ENCODE data around the gene FAM180A.
A peak's percentile ranks its signal among the peaks of the same experiment; 100 is the strongest.
"Not testable (repeated sequence)": the region's sequence is repeated elsewhere in the genome, so short reads cannot be mapped to it uniquely, and the experiment has no call there.

FAM180A gene
- total RNA-seq = 0 to 0.03 (median 0) reads per million in 18 experiments

GRCh38 chr7:135748770-135749169, at the start of gene FAM180A:
FAM180A (minus strand) TSS chr7:135748813; CDS start chr7:135748580, 233 bp downstream.
- no peak for DNase-seq

DNA sequence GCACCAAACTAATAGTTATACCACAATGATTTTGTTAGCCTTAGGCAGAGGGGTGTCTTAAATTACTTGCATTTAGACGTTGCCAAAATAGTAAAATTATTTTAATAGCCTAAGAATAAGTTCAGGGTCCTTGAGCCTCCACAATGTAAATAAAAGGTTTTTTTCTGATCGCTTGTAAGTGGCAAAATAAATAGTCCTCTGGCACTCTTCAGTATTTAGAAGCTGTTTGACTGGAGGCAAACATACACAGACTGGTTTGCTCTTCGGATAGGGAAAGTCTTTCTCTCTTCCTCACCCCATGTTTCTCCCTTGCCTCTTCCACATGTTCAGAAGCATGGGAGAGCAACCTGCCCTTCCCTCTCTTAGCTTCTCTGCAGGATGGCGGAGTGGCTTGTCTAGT, 49.5 kb upstream of the FAM180A start:
- no peak for DNase-seq

DNA sequence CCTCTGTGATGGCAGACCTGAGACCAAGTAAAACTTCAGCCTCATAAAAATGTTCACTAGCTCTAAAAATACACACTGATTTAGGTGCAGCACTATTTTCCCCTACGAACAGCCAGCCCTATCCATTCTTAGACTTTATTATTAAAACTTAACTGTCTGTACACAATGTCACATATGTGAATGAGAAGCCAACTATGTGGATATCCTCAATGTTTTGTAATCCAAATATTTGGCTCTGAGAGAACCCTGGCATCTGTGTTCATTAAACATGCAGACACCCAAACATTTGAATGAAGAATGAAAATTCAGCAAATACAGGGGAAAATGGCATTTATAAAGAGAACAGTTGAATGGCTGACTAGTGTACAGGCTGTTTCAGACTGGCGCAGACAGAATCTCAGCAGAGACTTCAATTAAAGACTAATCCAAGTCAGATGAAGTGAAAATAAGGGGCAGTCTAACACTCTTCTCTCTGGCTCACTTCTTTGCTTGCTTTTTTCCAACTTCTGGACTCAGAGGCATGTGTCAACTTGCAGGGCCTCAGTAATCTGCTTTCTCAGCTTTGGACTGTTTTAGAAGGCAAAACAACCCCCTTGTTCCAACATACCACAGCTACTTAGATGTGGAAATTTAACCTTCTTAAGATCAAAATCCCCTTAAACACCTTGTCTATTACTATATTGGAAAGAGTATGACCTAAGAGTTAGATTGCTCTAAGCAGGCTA, 47.4 kb upstream of the FAM180A start:
- DNase-seq = no peak

- no peak for DNase-seq
Measured at GRCh38 chr7:135793841-135794240, 45.2 kb upstream of the FAM180A start.

GRCh38 chr7:135792866-135793265, 44.3 kb upstream of the FAM180A start:
- no peak for DNase-seq

DNA sequence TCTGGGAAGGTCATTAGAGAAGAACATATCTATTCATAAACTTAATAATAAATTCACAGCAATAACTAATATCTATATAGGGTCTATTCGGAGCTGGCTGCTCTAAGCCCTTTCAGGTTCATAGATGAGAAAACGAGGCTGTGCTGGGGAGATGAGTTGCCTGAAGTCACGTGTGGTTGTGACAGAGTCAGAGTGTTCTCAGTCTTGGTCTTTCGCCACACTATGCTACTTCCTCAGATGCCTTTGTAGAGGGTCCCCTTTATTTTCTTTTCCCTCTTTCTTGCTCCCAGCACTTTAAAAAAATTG, 43.7 kb upstream of the FAM180A start:
- DNase-seq = peak; percentile 36 to 46

GRCh38 chr7:135791543-135792362, 43.1 kb upstream of the FAM180A start:
- DNase-seq = peak in 1 of 2 donors; percentile 29

- no peak for DNase-seq
Measured at GRCh38 chr7:135790371-135790977, 41.9 kb upstream of the FAM180A start.

- no peak for DNase-seq
Measured at GRCh38 chr7:135789956-135790355, 41.3 kb upstream of the FAM180A start.

DNA sequence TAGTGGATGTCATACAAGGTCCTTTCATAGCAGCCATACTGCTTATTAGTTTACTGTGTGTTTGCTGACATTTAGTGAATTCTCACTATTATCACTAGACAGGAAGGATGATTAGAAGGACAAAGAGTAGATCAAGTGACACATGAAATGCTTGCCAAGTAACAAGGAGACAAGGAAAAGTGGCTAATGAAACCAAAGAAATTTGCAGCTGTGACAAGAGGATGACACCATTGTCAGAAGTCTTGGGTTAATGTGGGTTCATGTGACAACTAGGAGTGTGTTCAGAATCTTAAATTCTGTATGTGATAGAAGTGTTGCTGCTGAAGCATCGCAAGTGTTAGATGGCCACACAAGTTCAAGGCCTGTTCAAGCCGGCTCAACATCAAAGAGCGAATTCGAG, 40.8 kb upstream of the FAM180A start:
- DNase-seq = no peak

DNA sequence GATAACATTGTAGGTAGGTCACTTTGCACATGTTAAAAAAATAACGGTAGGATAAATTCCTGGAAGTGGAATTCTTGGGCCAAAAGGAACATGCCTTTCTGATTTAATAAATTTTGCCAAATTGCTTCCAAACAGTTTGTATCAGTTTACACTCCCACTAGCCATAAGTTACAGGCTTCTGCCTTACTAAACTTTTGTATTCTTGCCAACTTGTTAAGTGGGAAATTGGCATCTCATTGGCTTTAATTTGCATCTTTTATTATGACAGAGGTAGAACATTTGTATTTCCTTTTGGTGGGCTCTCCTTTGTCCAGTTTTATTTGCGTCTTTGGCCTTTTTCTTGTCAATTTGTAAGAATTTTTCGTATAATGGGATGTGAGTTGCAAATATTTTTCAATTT, 38.3 kb upstream of the FAM180A start:
- DNase-seq = no peak

GRCh38 chr7:135785065-135785464, 36.5 kb upstream of the FAM180A start:
- no peak for DNase-seq

- no peak for DNase-seq
Measured at GRCh38 chr7:135784013-135784412, 35.4 kb upstream of the FAM180A start.

GRCh38 chr7:135782801-135783200, 34.2 kb upstream of the FAM180A start:
- DNase-seq = no peak

- DNase-seq = no peak
Measured at GRCh38 chr7:135782377-135782776, 33.8 kb upstream of the FAM180A start.

DNA sequence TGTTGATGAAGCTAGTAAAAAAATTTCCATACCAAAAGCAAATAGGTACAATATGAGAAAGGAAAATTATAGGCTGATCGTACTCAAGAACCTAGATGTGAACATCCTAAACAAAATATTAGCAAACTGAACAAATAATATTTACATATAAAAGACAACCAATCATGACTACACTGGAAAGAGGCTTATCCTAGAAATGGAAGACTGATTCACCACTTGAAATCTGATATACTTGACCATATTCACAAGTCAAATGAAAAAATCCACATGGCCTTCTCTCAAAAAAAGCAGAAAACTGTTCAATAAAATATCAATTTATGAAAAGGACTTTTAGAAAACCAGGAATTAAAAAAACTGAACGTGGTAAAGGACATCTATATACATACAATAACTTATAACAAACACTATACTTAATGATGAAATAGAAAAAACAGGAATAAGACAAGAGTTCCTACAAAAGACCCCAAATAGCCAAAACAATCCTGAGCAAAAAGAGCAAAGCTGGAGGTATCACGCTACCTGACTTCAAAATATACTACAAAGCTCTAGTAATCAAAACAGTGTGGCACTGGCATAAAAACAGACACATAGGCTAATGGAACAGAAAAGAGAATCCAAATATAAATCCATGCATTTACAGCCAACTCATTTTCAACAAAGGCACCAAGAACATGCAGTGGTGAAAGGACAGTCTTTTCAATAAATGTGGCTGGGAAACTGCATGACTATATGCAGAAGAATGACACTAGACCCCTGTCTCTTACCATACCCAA, 29.2 kb upstream of the FAM180A start:
- DNase-seq = no peak

GRCh38 chr7:135775915-135776314, 27.3 kb upstream of the FAM180A start:
- DNase-seq = not testable (repeated sequence)

- no peak for DNase-seq
Measured at GRCh38 chr7:135775230-135775629, 26.6 kb upstream of the FAM180A start.

GRCh38 chr7:135774284-135774683, 25.7 kb upstream of the FAM180A start:
- no peak for DNase-seq

GRCh38 chr7:135773464-135773863, 24.9 kb upstream of the FAM180A start:
- DNase-seq = no peak

DNA sequence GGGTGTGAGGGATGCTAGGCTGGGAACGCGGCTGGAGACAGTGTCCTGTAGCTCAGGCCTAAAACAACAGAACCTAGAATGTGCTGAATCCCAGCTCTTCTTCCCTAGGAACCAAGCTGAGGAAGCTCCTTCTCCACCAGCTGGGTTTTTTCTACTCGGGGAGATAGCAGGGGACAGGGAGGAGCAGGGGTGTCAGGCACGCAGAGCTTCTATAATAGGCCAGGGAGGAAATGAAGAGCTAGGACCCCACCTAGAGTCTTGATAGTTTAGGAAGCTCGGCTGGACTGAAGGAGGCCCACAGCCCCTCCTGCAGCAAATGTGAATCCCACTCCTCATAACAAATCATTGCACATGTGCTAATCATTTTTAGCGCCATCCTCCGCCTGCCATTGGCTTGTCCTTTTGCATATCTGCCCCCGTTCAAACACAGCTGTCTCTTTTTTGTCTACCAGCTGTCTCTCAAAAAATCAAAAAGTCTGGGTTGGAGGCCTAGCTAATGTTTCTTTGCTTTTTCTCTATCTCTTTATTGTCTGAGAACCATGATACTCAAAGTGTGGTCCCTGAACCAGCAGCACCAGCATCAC, 24.1 kb upstream of the FAM180A start:
- no peak for DNase-seq

DNA sequence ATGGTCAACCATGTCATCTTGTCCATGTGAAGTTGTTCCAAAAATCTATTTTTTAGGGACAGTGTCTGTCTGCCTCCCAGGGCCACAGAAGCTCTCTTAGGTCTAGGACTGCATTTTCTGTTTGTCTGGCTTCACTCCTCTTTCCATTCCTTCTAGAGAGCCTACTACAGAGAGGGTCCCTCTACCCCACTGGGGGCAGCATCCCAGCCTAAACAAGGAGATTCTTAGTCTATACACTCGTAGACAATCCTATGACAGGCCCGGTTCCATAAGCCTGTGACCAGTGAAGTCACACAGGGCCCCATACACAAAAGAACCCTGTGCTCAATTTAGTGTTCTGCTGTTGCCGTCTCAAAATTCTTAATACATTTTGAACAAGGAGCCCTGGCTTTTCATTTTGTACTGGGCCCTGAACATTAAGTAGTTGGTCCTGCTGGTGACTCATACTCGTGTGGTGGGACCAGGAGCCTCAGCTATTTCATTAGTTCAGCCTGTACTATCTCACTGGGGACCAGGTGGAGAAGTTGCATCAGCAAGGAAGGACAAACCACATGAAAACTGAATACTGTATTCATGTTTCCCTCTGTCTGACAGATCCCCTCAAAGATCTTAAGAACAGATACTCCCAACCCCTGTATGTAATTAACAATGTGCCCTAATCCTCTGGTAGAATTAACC, 23.5 kb upstream of the FAM180A start:
- DNase-seq = no peak
